Left colon (tissue), 2 donors: ENCODE measurements around the gene PHPT1. TPM values are rescaled to one million over a fixed set of nuclear protein-coding genes. Genes with fewer than 3 reads are reported as not detected.
"Not testable (repeated sequence)": the region's sequence is repeated elsewhere in the genome, so short reads cannot be mapped to it uniquely, and the experiment has no call there.

Experiments used
- ATAC-seq: fragments of 200-7000 bp; cut with Tn5 transposase; one replicate; pipeline ENCODE4 v1.9.1; 2020; ENCODE audit warnings: mild to moderate bottlenecking, moderate library complexity
- DNase-seq, 2 donors: peaks; one replicate each; pipeline ENCODE4 v3.0.0-alpha.2; 2020
- intact Hi-C, 2 donors: fragments of 100-400 bp; cut with DNase I in 1 of 2; cut with micrococcal nuclease in 1 of 2; formaldehyde crosslinking; loops; one replicate each; pipeline versions ENCODE4 v1.11.2 to v1.14.0; 2022; cut with DNase I, micrococcal nuclease
- total RNA-seq, 2 donors: library from RNA; stranded (reverse); fragmentation: NEBNext Ultra II Directional; extraction: Animal tissue kit (Norgen Biotek cat#: 25700); gene quantifications; one replicate each; pipeline ENCODE4 v1.2.1, GENCODE V29; 2021
- donor health status: DM: no; HTN: no; CAD: no.
- donor health status: DM: yes; HTN: yes; CAD: no.

The PHPT1 gene
- total RNA-seq, 2 donors from 2014 or later = 109 to 154 TPM

- intact Hi-C loops = no loop called here
- peak; percentile 16 to 26 for DNase-seq
- ATAC-seq = peak; percentile 1
These were observed 16.0 kb downstream of the PHPT1 start for GRCh38 chr9:136865041-136865767.

GRCh38 chr9:136865768-136866103 lies 16.5 kb downstream of the PHPT1 start:
- intact Hi-C loops = no loop called here
- ATAC-seq = peak; percentile 55
- DNase-seq = peak; percentile 59 to 68

- intact Hi-C loops, ATAC-seq: not testable (repeated sequence)
- DNase-seq = peak in 1 of 2 donors; percentile 23
These were observed 17.8 kb downstream of the PHPT1 start for GRCh38 chr9:136866898-136867421.

- peak in 1 of 2 donors; percentile 18 for DNase-seq
- no peak for ATAC-seq
These were observed 18.3 kb downstream of the PHPT1 start for GRCh38 chr9:136867480-136867879.

GRCh38 chr9:136867917-136868316 lies 18.7 kb downstream of the PHPT1 start:
- ATAC-seq (no peak), DNase-seq (peak in 1 of 2 donors; percentile 10)
- intact Hi-C loops = no loop called here

More at GRCh38 chr9:136867480-136867879, 18.3 kb downstream of the PHPT1 start:
- intact Hi-C loops = no loop called here

GRCh38 chr9:136868644-136869043 lies 19.4 kb downstream of the PHPT1 start:
- intact Hi-C loops = no loop called here
- peak in 1 of 2 donors; percentile 22 for DNase-seq
- ATAC-seq = no peak

GRCh38 chr9:136869611-136870010 lies 20.4 kb downstream of the PHPT1 start:
- intact Hi-C loops, DNase-seq, ATAC-seq: not testable (repeated sequence)

- intact Hi-C loops = no loop called here
- no peak for ATAC-seq
- DNase-seq = no peak
These were observed 25.9 kb downstream of the PHPT1 start for GRCh38 chr9:136875155-136875554.

- ATAC-seq (no peak), DNase-seq (no peak)
- intact Hi-C loops = no loop called here
These were observed 27.3 kb downstream of the PHPT1 start for GRCh38 chr9:136876476-136876875.

- intact Hi-C loops = no loop called here
- peak in 1 of 2 donors; percentile 20 for DNase-seq
- ATAC-seq = no peak
These were observed 31.4 kb downstream of the PHPT1 start for GRCh38 chr9:136880651-136881050.

- intact Hi-C loops = no loop called here
- peak; percentile 41 for ATAC-seq
- DNase-seq = peak; percentile 54 to 74
These were observed 32.5 kb downstream of the PHPT1 start for GRCh38 chr9:136881691-136882108.

- intact Hi-C loops = no loop called here
- ATAC-seq (peak; percentile 33), DNase-seq (peak; percentile 54 to 76)
These were observed 33.1 kb downstream of the PHPT1 start for GRCh38 chr9:136882109-136882946.

GRCh38 chr9:136882947-136883283 lies 33.7 kb downstream of the PHPT1 start:
- not testable (repeated sequence) for ATAC-seq

GRCh38 chr9:136883670-136884069 lies 34.5 kb downstream of the PHPT1 start:
- intact Hi-C loops, ATAC-seq: not testable (repeated sequence)
- peak in 1 of 2 donors; percentile 17 for DNase-seq

More at GRCh38 chr9:136882947-136883283, 33.7 kb downstream of the PHPT1 start:
- DNase-seq, intact Hi-C loops: not testable (repeated sequence)

- DNase-seq (peak; percentile 97 to 98), ATAC-seq (peak; percentile 92)
- intact Hi-C loops = no loop called here
These were observed 36.9 kb downstream of the PHPT1 start, which contains the start of gene TRAF2 for GRCh38 chr9:136885950-136886578. TRAF2 (plus strand) TSS chr9:136886516; CDS start chr9:136898741, 12,225 bp downstream.

- ATAC-seq = peak; percentile 50
- intact Hi-C loops = no loop called here
- DNase-seq = peak in 1 of 2 donors; percentile 56
These were observed 37.7 kb downstream of the PHPT1 start for GRCh38 chr9:136886610-136887597.

GRCh38 chr9:136888454-136888853 lies 39.2 kb downstream of the PHPT1 start:
- no peak for ATAC-seq
- DNase-seq = no peak
- intact Hi-C loops = no loop called here

- no peak for ATAC-seq
- intact Hi-C loops = no loop called here
- no peak for DNase-seq
These were observed 40.6 kb downstream of the PHPT1 start for GRCh38 chr9:136889858-136890257.
